Stimulated activated CD4-positive, alpha-beta T cell treated with anti-CD3 and anti-CD28 coated beads, Interleukin-4, amount 100 ng/mL, for 1 hour (primary cell): Measurements from ENCODE around the gene IDS.
"Not testable (repeated sequence)": the region's sequence is repeated elsewhere in the genome, so short reads cannot be mapped to it uniquely, and the experiment has no call there.

Source experiments
- DNase-seq: peaks from one replicate; pipeline ENCODE4 v3.0.0-alpha.2; 2020

The IDS gene

GRCh38 chrX:149526318-149527033 lies 21.4 kb upstream of the IDS start:
- not testable (repeated sequence) for DNase-seq

DNA sequence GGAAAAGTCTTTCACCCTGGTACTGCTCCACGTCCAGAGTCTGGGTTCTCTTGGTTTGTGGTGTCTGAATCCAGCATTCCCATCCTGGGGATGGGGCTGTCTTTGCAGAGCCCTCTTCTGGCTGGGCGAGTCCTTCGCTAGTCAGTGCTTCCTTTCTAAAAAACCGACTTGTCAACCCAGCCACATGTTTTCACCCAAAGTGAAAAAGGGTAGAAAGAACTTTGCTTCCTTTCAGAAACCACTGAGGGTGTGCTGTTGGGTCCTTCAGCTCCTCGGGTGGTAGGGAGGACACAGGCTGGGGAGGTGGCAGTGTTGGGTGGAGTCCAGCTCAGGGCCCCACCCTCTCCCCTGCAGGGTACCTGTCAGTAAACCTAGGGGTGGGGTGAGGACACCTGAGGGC lies 20.8 kb upstream of the IDS start:
- DNase-seq: not testable (repeated sequence)

DNA sequence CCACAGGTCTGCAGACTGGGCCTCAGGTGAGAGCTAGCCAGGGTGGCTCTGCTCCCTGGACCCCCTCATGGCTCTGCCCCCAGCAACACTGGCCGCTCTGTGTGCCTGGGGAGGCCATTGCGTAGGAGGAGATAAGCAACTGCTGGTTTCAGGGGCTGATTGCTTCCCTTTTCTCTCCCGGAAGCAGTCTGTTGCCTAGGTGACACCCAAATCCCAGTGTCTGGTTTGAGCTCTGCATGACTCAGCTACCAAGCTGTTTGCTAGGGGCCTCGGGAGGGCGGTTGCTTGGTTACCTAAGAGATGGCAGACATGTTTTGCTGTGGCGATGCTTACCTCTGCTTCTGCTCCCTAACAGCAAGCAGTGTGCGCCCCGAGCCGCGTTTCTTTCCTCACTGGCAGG lies 20.3 kb upstream of the IDS start:
- peak; percentile 52 for DNase-seq

DNA sequence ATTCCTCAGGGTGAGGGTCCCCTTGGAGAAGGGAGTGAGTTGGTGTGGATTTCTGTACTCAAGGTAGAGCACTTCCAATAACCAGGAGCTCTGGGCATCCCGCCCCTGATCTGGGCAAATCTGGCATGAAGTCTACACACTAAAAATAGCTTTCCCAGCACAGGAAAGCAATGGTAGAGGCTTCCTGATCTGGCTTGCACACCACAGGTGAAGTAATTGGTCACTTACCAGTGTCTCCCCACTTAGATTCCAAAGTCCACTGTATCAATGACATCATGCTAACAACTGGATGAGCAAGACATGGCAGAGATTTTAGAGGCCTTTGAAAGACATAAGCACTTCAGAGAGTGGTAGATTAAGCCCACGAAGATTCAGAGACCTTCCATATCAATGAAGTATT lies 17.8 kb upstream of the IDS start:
- no peak for DNase-seq

DNA sequence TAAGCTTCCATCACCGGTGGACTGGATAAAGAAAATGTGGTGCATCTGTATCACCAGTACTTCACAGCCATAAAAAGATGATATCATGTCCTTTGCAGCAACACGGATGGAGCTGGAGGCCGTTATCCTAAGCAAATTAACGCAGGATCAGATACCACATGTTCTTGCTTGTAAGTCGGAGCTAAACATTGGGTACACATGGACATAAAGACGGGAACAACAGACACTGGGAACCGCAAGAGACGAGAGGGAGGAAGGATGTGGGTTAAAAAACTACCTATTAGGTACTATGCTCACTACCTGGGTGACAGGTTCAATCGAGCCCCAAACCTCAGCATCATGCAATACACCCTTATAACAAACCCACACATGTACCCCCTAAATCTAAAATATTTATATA lies 16.3 kb upstream of the IDS start:
- no peak for DNase-seq

DNA sequence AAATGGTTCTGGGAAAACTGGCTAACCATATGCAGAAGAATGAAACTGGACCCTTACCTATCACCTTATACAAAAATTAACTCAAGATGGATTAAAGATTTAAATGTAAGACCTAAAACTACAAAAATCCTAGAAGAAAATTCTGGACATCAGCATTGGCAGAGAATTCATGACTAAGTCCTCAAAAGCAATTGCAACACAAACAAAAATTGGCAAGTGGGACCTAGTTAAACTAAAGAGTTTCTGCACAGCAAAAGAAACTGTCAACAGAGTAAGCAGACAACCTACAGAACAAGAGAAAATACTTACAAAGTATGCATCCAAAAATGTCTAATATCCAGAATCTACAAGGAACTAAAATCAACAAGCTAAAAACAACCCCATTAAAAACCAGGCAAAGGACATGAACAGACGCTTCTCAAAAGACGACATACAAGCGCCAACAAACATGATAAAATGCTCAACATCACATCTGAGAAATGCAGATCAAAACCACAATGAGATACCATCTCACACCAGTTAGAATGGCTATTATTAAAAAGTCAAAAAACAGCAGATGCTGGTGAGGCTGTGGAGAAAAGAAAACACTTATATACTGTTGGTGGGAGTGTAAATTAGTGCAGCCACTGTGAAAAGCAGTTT lies 15.7 kb upstream of the IDS start:
- not testable (repeated sequence) for DNase-seq

DNA sequence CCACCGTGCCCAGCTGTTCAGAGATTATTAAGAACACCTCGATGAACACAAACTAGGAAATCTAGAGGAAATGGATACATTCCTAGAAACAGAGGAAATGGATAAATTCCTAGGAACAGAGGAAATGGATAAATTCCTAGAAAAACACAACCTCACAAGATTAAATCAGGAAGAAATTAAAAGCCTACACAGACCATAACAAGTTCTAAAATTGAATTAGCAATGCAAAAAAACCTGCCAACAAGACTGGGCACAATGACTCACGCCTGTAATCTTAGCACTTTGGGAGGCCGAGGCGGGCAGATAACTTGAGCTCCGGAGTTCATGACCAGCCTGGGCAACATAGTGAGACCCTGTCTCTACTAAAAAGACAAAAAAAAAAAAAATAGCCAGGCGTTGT lies 13.1 kb upstream of the IDS start:
- no peak for DNase-seq

- DNase-seq: no peak
Observed at GRCh38 chrX:149517308-149517707, 12.2 kb upstream of the IDS start.

DNA sequence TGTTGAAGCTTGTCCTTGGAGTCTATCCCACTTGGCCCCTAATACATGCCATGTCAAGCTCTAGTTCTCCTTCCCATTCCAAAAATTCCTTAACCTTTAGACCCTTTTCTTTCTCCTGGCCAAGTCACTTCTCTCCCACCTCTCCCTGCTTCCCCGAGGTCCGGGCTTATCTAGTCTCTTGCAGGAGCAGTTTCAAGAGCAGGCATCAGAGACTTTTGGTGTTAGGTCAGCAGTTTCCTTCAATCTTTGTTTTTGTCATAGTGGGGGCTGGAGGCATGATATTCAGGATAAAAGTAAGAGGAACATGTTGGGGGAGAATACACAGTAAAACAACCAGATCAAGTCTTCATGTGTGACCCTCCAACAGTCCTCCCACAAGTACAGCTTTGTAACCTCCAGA lies 11.5 kb upstream of the IDS start:
- no peak for DNase-seq

GRCh38 chrX:149515954-149516602 lies 11.0 kb upstream of the IDS start:
- DNase-seq: no peak

DNA sequence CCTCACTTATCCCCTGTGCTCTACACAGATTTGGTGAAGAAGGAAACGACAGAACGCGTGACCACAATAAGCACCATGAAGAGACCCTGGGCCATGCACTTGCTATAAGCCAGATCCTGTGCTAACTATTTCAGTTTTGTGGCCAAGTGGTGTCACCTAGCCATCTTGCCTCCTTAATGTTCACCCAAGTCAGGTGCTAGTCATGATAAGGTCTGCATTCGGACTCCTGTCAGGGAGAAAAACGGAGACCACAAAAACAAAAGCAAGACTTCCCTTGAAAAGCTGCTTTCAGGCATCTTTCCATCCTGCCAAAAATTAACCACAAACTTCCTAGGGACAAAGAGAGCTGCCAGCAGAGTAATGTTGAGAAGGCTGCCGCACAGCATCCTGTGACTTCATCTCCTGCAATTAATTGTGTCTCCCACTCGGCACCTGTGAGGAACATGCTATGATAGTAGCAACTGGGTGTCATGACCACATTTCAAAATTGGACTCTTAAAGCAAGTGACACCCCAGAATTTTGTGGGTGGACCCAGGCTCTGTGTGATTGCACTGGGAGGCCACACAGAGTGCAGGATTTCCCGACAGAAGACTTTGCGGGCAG lies 8.8 kb upstream of the IDS start:
- no peak for DNase-seq

- peak; percentile 36 for DNase-seq
Observed at GRCh38 chrX:149512225-149512885, 7.2 kb upstream of the IDS start.

DNA sequence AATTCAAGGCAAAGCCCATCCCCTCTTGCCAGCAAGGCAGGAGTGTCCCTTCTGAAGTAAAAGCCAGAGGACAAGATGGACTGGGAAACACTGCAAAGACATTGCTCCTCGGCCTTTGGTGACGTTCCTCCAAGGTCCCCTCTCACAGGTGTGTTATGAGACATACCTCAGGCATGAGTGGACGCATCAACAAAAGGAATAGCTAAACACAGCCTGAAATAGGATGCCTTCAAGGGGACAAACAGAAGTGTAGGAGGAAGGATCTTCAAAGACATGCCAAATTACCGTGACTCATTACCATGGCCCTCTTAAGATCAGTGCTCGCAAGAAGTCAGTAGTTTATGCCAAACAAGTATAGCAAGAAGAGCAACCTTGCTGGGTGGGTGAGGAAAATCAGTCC lies 6.0 kb upstream of the IDS start:
- no peak for DNase-seq

DNA sequence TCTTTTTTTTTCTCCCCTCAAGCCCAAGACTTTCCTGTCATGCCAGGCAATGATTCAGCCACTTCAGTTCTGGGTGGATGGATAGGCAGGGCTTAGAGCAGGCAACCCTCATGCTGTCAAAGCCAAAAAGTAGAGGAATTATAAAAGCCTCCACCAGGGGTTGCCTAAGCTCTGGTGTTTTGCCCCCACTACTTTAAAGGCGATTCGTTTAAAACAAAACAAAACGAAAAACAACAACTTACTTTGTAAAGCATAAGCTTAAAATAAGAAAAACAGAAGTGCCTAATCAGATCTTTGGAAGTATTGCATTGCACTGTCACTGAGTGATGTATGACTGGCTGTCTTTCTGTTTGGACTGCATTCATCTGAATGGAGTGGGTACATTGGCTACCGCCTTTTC lies 5.3 kb upstream of the IDS start:
- DNase-seq: no peak

- DNase-seq: no peak
Observed at GRCh38 chrX:149508467-149508866, 3.4 kb upstream of the IDS start.

DNA sequence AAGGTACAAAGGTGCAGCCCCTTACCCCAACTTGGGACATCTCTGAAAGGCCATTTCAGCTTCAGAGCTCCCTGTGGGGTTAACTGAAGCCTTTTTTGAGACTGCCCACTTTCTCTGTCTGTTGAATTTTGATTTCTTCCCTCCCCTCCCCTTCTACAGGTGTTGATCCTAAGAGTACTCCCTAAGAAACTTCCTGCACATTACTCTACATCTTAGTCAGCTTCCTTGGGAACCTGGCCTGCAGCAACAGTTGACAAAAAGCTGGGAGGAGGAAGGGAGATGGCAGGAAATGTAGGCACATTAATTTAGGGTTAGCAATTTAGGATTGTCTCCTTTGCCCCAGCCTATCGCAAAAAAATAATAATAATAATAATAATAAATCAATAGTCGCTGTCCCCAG lies 1.2 kb upstream of the IDS start:
- DNase-seq: no peak

DNA sequence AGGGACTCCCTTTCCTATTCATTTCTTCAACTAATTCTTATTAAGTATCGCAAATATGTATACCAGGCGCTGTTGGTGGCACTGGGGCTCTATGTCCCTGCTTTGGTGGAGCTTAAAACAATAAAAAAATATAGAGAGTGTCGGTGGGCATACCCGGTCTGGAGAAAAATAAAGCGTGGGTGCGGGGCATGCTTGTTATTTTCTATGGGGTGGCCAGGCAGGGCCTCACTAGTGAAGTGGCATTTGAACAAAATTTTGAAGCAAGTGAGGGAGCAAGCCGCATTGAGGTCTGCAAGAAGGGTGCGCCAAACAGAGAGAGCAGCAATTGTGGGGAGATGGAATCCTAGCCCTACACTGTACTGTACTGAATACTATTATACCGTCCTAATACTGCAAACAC lies 565 bp upstream of the IDS start:
- no peak for DNase-seq

GRCh38 chrX:149504226-149504914 lies 736 bp downstream of the IDS start:
- DNase-seq: peak; percentile 51

DNA sequence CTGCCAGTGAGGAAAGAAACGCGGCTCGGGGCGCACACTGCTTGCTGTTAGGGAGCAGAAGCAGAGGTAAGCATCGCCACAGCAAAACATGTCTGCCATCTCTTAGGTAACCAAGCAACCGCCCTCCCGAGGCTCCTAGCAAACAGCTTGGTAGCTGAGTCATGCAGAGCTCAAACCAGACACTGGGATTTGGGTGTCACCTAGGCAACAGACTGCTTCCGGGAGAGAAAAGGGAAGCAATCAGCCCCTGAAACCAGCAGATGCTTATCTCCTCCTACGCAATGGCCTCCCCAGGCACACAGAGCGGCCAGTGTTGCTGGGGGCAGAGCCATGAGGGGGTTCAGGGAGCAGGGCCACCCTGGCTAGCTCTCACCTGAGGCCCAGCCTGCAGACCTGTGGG lies 1.7 kb downstream of the IDS start:
- peak; percentile 42 for DNase-seq

GRCh38 chrX:149502923-149503322 lies 2.2 kb downstream of the IDS start:
- not testable (repeated sequence) for DNase-seq

DNA sequence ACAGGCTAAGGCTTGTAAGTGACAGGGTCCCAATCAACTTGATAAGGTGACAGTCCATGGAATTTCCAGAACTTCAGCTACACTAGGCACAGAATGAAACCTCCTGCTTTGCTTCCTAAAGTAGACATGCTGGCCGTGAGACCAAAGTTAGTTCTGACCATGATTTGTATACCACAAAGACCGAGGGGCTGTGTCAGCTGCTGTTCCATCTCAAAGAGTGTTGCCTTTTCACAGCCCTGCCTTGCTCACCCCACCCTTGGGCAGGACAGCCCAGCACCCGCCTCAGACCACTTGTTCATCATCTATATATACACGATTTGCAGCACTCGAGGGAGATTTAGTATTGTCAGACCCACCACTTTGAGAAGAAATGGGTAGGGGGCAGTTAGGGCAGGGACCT lies 5.3 kb downstream of the IDS start:
- no peak for DNase-seq

- no peak for DNase-seq
Observed at GRCh38 chrX:149498767-149499166, 6.3 kb downstream of the IDS start.

DNA sequence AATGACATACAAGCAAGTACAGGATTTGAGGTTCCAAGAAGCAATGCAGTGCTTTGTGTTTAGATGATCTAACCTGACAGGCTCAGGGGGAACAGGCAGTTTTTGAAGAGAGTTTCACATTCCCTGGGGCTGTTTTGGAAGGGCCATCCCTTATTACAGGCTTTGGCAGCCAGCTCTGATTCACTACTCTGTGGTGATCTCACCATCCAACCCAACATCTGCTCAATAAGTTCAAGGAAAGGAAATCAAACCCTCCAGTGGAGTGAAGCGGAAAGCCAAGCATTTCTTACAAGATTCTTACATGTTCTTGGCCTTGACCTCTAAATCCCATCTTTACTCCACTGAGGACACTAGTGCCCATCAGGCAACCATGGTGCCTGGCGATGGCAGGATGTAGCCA lies 7.5 kb downstream of the IDS start:
- DNase-seq: no peak
